AG04449 (cell line): ENCODE data around the gene SHF.
"Not testable (repeated sequence)": the region's sequence is repeated elsewhere in the genome, so short reads cannot be mapped to it uniquely, and the experiment has no call there.

Experiments
- CTCF ChIA-PET: fragments of 350-600 bp; formaldehyde crosslinking; extraction: SDS; loops from one replicate; lab custom pipeline; 2021; ENCODE audit warnings: antibody characterized with exemption; lab: Yijun Ruan, JAX
- POLR2A ChIA-PET: fragments of 400-600, 350-600 bp; formaldehyde crosslinking; extraction: SDS; loops from one replicate; lab custom pipeline; 2020; ENCODE audit warnings: antibody characterized with exemption, inconsistent platforms; lab: Yijun Ruan, JAX
- DNase-seq: peaks from one replicate; pipeline ENCODE4 v3.0.0-alpha.2; 2010; ENCODE audit warnings: low read depth, low spot score
- H3K4me3 ChIP-seq: 2 replicates; pipeline ENCODE4 v1.5.1; 2011; ENCODE audit warnings: low read depth, mild to moderate bottlenecking, control low read depth, low read length
- CTCF ChIP-seq: IDR thresholded peaks from one replicate; pipeline ENCODE4 v1.5.1; 2011; ENCODE audit warnings: mild to moderate bottlenecking, moderate library complexity, low read length, control low read depth, inconsistent platforms; ENCODE audit not compliant: insufficient read depth; ENCODE audit errors: missing control alignments

SHF gene, protein sequence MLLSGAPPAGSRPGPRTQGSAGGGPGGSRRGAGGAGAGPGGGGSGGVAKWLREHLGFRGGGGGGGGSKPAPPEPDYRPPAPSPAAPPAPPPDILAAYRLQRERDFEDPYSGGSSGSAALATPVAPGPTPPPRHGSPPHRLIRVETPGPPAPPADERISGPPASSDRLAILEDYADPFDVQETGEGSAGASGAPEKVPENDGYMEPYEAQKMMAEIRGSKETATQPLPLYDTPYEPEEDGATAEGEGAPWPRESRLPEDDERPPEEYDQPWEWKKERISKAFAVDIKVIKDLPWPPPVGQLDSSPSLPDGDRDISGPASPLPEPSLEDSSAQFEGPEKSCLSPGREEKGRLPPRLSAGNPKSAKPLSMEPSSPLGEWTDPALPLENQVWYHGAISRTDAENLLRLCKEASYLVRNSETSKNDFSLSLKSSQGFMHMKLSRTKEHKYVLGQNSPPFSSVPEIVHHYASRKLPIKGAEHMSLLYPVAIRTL

DNA sequence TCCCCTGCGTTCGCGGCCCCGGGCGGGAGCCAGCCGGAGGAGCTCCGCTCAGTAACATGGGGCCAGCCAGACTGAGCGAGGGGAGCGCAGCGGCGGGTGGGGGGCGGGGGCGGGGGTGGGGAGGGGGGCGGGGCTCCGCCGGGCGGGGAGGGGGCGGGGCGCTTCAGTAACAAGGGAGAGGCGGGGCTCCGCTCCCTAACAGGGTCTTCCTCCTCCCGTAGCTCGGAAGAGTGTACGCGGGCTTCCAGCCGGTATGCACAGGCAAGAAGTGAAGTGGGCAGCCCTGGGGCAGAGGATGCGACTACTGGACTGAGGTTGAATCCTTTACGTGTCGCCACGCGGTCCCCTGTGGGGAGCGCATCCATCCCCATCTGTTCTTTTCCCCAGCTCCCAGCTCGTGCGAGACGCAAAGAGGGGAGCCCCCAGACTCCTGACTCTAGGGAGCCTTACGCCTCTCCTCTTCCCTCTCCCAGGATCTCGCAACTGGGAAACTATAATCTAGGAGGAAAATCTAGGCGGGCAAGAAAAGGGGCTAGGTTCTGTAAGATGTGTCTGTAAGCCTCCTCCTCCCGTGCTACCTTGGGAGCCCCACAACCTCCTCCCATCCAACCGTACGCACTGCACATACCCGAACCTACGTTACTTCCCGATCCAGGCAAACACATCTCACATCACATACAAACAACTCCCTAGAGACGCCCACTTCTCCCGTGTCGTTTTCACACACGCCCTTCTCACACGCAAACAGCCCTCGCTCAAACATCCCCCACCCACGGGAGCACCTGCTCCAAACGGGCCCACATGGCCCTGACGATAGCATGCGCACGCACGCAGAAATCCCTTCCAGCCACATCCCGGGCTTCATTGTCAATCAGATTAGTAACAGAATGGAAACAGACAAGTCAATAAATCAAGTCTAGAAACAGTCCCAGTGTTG, at the start of gene SHF:
Gene SHF, minus strand, starts transcription at position 73 of the 937 bp plus-strand sequence. Its CDS starts 15 bp downstream, at position 58.
- ChIA-PET POLR2A (interaction anchor here (0.5 to 0.8 kb wide), 2 partner anchors 10 to 12 kb away, joined by 3 to 4 read pairs; no protein-coding TSS in a partner anchor), CTCF (interaction anchor here (0.7 to 4.6 kb wide), 5 partner anchors 11 to 27 kb away, joined by 3 to 34 read pairs (median 4); no protein-coding TSS in a partner anchor)
- H3K4me3 ChIP-seq, result peak within 1 kb of the TSS; percentile 71
- DNase-seq, result no peak
- no peak for TF ChIP-seq CTCF

DNA sequence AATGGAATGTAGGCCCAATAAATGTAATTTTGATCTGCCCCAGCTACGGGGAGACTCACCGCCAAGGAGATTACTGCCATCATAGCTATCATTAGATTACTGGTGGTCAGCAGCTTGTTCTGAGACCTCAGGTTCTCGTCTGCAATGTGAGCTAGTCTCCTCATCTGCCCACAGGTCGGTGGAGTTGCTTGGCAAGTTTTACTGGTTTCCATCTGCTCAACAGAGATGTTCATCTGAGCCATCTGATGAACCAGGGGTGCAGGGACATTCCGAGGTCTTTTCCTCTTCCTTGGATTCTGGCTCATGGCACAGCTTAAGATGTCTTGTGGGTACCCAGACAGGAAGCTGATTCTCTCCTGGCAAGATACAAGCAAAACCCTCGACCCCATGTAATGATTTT, 49.0 kb upstream of the SHF start:
- POLR2A ChIA-PET, H3K4me3 ChIP-seq, DNase-seq: not testable (repeated sequence)
- CTCF ChIA-PET, result interaction anchor here (1.2 to 2.2 kb wide), 2 partner anchors 16 to 32 kb away, joined by 3 to 8 read pairs; no protein-coding TSS in a partner anchor

GRCh38 chr15:45234562-45235235, 46.9 kb upstream of the SHF start:
- CTCF ChIA-PET, result no interaction called here
- no peak for TF ChIP-seq CTCF
- H3K4me3 ChIP-seq, result no peak overlapping the region
- DNase-seq, result no peak
- POLR2A ChIA-PET, result interaction anchor here (0.8 kb wide), 1 partner anchor 97 kb away, joined by 3 read pairs; no protein-coding TSS in a partner anchor

GRCh38 chr15:45231864-45232562, 44.2 kb upstream of the SHF start:
- ChIA-PET POLR2A (no interaction called here), CTCF (interaction anchor here (1.1 kb wide), 1 partner anchor 67 kb away, joined by 3 read pairs; no protein-coding TSS in a partner anchor)
- H3K4me3 ChIP-seq, result no peak overlapping the region
- no peak for TF ChIP-seq CTCF
- no peak for DNase-seq

DNA sequence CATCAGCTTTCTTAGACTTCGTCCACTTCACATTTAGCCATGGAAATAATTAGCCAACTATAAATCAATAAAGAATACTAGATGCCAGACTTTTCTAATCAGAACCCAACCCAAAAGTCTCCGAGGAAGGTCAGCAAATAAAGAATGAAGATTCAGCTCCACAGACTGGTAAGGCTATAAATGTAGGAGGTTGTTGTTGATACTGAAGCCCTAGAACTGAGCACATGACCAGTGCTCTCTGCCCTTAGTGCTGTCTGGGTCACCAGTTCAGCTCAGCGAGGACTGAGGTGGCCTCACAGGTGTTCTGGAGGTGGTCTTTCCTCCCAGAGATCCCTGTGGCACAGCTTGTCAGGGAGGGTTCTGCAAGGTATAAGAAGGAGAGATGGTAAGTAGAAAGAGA, 43.4 kb upstream of the SHF start:
- no peak overlapping the region for H3K4me3 ChIP-seq
- CTCF ChIA-PET, result interaction anchor here (1.1 to 1.6 kb wide), 2 partner anchors 19 to 67 kb away, joined by 3 to 4 read pairs; no protein-coding TSS in a partner anchor
- POLR2A ChIA-PET, result no interaction called here
- no peak for TF ChIP-seq CTCF
- no peak for DNase-seq
